ENCODE measurements around the gene LGR5.

Gene LGR5

GRCh38 chr12:71440345-71440762 is 756 bp downstream of the LGR5 start:
- no peak for DNase-seq

GRCh38 chr12:71440763-71441748 is 1.5 kb downstream of the LGR5 start:
- DNase-seq: no peak

- DNase-seq: no peak
These were observed 2.4 kb downstream of the LGR5 start for GRCh38 chr12:71441836-71442566.

GRCh38 chr12:71442567-71442931 is 3.0 kb downstream of the LGR5 start:
- no peak for DNase-seq

- no peak for DNase-seq
These were observed 5.5 kb downstream of the LGR5 start for GRCh38 chr12:71445071-71445470.

- DNase-seq: no peak
These were observed 8.1 kb downstream of the LGR5 start for GRCh38 chr12:71447691-71448132.

- DNase-seq: no peak
These were observed 8.6 kb downstream of the LGR5 start for GRCh38 chr12:71448150-71448581.

- no peak for DNase-seq
These were observed 9.9 kb downstream of the LGR5 start for GRCh38 chr12:71449373-71450070.

- no peak for DNase-seq
These were observed 12.4 kb downstream of the LGR5 start for GRCh38 chr12:71452006-71452405.

GRCh38 chr12:71455028-71455737 is 15.6 kb downstream of the LGR5 start:
- DNase-seq: no peak

- DNase-seq: no peak
These were observed 16.7 kb downstream of the LGR5 start for GRCh38 chr12:71456316-71456715.

GRCh38 chr12:71456990-71457389 is 17.4 kb downstream of the LGR5 start:
- no peak for DNase-seq

GRCh38 chr12:71460318-71460717 is 20.7 kb downstream of the LGR5 start:
- no peak for DNase-seq

- DNase-seq: no peak
These were observed 21.4 kb downstream of the LGR5 start for GRCh38 chr12:71460850-71461609.

GRCh38 chr12:71461787-71462328 is 22.3 kb downstream of the LGR5 start:
- no peak for DNase-seq

- DNase-seq: no peak
These were observed 26.2 kb downstream of the LGR5 start for GRCh38 chr12:71465796-71466195.

GRCh38 chr12:71469258-71469750 is 29.7 kb downstream of the LGR5 start:
- DNase-seq: no peak

- no peak for DNase-seq
These were observed 32.9 kb downstream of the LGR5 start for GRCh38 chr12:71472441-71472911.

GRCh38 chr12:71474791-71475190 is 35.2 kb downstream of the LGR5 start:
- no peak for DNase-seq

- no peak for DNase-seq
These were observed 35.7 kb downstream of the LGR5 start for GRCh38 chr12:71475280-71475679.

- no peak for DNase-seq
These were observed 36.9 kb downstream of the LGR5 start for GRCh38 chr12:71476513-71476912.
